ENCODE data around the gene ARL13B.

GRCh38 chr3:94009608-94010007, 29.7 kb downstream of the ARL13B start:
- no peak for TF ChIP-seq POLR2AphosphoS5 (IDR thresholded peaks at IDR 0.05)
- no peak for TF ChIP-seq POLR2A (IDR thresholded peaks at IDR 0.05)

Data from upper lobe of left lung (tissue), 4 donors.